T-helper 22 cell (primary cell): ENCODE data around the gene STARD13.

ENCODE experiments used
- DNase-seq: peaks from one replicate; pipeline ENCODE4 v3.0.0-alpha.2; 2020; ENCODE audit warnings: low read depth

STARD13 gene

DNA sequence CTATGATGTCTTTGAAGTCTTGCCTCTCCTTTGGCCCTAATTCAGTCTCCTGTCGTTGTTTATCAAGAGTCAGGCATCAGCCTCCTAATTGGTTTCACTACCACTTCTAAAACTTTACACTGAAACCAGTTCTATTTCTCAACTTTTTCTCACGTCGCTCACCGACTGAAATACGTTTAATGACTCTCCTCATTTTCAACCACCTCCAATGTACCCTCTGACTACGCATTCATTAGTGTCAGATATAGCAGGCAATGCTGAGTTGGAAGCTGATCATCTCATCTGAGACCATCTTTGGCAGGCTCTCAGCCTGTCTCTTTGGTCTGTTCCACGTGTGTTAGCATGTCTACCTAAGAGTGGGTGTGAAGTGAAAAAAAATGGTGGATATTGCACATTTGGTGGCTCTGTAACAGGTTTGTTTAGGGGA, 141.2 kb downstream of the STARD13 start:
- DNase-seq: no peak

DNA sequence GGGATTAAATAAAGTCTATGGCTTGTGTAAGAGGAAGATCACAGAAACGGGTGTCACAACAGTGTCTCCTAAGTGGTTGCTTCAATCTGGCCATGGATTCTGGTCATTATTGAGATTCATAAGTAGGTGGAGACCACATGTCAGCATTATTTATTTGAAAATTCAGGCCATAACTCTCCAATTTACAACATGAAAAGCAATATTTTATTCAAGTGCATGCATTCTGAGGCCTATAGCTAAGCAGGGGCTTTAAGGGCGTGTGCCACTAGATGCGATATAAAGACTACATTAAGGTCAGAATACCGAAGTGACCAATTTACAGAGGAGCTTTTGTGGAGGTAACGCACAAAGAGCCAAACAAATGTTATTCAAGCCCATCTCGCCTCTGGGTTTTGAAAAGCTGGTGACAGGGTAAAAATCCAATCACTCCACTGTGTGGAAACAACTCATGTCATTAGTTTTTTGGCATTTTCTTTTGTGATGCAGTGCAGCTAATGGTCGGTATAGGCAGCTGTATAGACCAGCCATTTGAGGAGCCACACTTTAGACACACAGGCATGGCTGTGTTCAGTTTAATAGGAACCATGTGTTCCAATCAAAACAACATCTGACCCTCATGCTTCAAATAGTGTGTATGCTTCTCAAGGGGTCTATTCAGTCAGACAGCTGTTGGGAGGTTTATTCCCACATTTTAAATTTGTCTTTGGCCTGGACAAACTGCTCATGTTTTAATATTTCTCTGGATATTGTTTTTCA, 145.6 kb downstream of the STARD13 start:
- no peak for DNase-seq

DNA sequence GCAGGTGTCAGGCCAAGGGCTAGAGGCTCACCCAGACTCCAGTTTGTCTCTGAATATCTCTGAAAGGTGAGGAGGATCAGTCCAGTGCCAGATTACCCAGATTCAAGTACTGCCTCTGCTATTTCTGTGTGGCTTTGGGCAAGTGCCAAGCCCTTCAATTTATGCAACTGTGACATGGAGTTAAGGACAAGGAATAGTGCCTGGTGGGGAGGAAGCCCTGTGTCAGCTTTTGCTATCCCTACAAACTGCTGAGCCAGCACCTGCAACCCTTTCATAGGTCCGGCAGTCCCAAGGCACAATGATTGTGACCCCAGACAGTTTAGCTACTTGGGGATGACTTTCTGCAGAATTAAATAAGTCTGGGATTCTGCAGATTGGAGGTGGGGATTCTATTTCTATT, 146.4 kb downstream of the STARD13 start:
- DNase-seq: no peak

DNA sequence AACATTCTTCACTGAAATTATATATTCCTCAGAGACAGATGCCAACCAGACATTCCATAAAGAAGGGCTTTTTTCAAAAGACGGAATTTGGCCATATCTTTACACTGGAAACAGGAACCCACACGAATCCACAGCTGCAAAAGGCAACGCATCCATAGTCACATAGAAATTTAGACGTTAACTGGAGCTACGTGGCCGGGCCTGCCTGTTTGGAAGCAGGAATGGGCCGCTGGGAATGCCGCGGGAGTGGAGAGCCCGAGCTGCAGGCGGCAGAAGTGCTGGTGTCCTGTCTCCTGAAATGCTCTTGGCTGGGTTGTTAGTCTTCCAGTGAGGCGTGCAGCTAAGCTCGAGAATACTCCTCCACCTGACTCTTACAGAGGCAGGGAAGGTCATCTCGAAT, 147.1 kb downstream of the STARD13 start:
- DNase-seq: no peak

DNA sequence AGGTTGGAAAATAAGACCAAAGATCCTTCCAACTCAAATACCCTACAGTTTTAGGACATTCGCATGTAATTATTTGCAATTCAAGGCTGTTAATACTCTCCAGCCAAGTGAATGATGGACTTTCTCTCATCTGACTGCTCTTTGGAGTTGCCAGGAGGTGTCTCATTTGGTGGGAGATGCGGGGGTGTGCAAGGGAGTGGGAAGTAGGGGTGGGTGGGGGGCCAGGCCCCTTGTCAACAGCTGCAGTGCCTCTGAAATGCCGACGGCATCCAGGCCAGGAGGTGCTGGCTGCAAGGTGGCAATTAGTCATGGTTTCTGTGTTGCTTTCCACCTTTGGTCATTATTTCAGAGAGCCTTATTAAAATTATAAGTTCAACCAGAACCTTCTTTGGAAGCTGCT, 147.8 kb downstream of the STARD13 start:
- DNase-seq: no peak

DNA sequence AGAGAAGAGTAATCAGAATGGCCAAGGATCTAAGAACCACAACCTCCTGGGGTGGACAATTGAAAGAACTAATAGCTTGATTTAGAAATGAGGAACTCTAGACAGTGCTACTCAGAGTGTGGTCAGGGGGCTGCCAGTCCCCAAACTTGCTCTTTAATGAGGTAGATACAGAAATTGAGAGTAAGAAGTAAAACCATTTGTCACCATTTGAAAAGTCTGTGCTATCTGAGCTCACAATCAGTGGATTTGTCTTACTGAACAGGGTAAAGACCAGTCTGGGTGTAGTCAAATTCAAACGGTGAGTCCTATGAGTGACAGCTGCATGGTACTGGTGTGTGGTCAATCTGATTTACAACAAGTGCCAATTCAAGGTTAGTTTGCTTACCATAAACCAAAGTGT, 150.5 kb downstream of the STARD13 start:
- DNase-seq: no peak

DNA sequence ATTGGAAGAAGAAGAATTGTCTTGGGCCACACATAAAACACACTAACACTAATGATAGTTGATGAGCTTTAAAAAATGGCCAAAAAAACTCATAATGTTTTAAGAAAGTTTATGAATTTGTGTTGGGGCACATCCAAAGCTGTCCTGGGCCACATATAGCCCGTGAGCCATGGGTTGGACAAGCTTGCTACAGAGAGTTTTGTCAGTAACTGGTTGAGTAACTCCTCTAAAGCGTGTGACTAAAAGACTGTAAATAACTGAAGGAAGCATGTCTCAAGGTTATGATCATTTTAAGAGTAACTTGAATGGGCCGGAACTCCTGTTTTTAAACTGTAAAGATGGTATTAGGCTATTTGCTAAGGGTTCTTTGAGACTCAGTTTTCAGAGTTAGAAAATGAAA, 151.3 kb downstream of the STARD13 start:
- no peak for DNase-seq

DNA sequence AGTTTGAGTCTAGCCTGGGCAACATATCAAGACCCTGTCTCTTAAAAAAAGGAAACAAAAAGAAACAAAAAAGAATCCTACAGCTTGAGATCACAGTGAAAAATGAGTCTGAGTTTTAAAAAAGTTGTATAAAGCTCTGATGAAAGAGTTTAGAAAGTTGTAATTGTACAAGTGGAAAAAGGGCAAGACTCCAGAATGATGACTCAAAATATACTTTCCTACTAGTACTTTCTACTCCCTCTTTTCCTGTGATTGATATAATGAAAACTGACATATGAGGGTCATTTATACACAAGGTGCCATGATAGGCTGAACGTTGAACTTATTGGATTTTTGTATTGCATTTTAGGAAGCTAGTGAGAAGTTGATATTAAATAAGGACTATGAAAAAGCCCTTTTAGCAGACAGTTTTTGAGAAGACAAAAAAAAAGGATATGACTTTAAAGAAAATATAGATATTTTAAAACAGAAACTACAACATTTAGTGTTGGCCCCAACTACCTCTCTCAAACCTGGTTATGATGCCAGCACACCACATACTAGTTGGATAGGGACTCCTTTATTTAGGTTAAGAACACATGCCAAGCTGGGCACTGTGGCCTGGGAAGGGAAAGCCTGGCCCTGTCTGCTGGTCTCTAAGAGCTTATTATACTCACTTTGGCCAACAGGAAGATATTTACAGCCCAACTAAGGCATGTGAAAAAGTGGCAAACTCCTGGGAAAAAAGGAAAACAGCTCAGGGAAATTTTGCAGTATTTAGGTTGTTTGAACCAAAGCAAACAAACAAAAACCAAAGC, 152.7 kb downstream of the STARD13 start:
- DNase-seq: no peak

DNA sequence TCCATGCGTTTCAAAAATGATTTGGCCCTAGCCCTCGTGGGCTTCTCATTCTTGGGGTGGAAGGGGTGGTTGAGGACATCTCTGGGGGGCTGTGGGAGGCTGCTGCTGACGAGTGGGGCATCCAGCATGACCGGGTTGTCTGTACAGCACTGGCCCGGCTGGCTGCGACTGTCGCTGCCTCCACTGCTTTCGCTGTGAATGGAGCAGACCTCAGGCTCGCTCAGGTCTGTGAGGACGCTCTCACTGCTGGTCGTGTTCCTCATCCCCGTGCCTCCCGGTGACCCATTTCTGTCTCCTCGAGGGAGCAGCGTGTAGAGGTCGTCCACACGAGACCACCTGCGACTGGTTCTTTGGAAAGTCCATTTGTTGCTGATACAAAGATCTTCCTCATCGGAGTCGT, 155.7 kb downstream of the STARD13 start:
- DNase-seq: no peak

DNA sequence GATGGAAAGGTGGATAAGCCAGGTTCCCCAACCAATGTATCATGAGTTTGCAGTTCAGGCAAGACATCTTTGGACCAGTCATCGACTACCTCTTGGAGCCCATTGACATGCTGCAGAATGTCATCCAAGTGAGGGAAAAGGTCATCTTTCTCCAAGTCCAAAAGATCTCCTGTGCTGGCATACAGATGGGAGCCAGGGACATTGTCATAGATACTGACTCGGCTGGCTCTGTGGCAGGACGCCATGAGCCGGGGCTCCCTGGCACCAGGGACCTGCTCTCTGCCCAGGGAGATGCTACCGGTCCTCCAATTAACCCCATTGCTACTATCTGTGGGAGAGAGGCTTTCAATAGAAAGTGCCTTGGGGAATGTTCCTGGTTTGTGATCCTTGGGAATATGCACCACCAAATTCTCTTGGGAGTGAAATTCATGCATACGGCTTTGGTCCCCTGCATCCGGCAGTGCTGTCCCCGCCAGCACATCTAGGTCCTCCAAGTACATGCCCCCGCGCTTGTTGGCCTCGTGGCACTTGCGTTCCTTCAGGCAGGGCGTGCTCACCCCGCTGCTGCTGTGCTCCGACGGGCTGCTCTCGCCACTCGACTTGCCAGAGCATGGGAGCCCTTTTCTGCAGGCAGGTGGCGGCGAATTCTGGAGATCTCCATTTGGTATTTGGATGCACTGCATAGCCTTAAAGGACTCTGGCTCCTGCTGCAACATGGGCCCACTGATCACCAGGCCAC, 156.3 kb downstream of the STARD13 start:
- no peak for DNase-seq

DNA sequence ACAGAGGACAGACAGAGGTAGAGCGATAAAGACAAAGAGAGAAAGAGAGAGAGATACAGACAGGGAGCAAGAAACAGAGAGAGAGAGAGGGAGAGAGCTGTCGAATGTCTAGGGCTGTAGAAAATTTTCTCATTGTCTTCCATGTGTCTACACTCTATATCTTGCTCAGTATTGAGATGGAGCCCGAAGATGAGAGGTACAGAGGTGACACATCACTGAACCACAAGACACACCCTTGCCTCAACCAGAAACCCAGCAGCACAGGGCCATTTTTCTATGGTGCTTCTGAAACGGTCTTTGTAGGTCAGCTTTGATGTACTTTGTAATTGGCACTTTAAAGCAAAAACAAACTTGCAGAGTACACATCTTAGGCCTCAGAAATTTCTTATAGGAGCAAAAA, 157.4 kb downstream of the STARD13 start:
- no peak for DNase-seq

DNA sequence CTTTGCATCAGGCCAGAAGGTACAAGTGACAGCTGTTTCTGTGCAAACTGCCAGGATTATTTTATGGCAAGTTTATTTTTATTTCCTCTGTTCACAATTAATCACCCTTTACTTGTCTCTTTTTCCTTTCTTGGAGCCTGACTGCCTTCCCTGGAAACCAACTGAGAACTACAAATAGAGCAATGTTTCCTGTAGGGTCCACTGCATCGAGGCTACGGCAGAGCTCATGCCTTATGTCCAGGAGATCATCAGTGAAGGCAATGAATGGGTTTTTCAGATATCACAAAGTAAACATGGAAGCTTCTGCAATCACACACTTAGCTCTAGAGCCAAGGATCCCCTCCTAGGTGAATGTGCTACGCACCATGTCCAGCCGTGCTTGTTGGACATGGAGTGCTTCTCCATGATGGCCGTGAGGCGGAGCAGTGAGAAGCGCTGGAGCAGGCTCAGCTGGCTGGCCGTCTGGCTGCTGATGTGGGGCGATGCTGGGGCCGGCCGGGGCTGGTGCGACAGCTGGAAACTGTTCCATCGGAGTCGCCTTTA, 158.5 kb downstream of the STARD13 start:
- no peak for DNase-seq

DNA sequence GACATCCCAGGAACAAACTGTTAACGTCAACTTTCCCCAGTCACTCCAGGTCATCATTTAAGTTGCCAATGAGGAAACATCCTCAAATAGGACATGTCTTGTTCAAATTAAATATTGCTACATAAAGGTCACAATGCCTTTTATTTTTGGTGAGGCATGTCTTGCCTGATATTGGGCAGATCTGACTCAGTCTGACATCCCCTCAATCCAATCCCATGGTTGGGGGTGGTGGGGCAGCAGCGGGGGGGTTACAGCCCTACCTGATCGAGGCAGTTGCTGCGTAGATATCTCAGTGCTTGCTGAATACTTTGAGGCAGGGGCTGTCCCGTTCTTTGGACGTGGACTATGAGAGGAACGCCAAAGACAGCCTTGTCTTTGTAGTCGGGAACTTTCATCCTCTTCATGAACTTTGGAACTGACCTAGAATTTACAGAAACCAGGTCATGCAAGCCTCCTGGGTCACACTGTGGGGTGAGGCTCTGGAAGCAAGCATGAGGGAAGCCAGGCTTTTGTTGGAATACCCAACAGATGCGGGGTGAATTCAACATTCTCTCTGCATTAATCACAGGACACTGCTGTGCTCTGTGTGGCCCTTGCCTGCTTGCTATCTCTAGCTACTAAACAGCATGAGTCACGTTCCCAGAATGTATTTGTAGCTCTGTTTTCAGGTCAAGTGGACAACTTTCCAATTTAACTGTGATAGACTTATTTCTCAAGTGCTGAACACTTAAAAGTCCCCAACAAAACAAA, 159.6 kb downstream of the STARD13 start:
- no peak for DNase-seq

DNA sequence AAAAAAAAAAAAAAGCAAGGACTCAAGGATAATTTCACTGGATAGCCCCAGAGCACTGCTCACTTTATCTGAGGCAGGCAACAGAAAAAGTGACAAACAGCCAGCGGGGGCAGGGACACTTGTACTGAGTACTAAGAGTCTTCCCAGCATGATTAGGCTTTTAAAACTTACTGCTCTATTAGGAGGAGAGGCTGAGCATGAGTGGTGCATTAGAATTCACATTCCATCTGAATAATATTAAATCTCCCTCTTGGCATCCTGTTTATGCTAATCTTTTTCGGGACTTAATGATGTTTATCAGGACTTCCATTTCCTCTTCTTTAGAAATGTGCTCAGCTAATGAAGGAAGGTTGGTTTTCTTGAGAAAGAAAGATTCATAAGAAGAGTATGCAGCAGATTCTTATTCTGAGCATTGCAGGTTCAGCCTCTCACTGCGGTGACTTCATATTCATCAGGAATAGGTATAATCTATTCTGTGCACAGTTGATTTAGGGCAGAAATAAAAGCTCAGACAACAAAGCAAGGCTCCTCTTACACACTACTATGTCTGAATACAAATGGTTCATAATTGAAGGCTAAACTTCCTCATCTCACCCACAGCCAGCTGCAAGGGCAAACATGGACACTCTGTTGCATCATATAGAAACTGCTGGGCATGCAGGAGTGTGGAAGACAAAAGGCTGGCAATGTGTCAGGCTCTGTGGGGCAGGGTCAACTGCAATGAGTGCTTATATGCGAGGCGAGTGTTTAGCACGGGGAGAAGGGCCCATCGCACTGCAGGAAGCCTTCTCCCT, 162.3 kb downstream of the STARD13 start:
- no peak for DNase-seq

DNA sequence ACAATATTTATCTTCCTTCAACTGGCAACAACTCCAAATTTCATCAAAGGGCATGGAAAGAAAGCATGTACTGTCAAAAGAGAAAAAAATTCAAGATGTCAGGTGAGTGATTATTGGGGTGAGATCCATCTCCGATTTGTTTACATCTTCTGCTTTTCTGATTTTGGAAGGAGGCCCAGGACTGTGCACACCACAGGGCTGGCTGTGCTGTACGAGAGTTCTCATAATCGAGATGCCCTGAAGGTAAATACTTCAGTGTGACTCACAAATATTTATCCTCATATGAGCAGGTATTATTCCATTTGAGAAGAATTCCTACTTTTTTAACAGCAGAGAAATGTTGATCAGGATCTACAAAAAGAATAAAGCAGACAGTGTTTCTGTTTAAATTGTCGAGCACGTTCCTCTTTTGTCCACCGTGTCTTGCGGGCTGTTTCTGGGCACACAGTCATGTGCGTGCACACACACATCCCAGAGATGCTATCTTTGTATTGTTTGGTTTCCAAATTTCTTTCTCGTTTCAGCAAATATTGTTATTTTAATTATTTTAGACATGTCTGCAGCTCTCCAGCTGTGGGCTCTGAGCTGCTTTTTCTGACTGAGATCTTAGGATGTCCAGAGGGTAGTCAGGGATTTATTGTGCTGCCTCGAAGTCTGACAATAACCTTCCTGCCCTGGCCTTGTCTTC, 165.6 kb downstream of the STARD13 start:
- DNase-seq: no peak

DNA sequence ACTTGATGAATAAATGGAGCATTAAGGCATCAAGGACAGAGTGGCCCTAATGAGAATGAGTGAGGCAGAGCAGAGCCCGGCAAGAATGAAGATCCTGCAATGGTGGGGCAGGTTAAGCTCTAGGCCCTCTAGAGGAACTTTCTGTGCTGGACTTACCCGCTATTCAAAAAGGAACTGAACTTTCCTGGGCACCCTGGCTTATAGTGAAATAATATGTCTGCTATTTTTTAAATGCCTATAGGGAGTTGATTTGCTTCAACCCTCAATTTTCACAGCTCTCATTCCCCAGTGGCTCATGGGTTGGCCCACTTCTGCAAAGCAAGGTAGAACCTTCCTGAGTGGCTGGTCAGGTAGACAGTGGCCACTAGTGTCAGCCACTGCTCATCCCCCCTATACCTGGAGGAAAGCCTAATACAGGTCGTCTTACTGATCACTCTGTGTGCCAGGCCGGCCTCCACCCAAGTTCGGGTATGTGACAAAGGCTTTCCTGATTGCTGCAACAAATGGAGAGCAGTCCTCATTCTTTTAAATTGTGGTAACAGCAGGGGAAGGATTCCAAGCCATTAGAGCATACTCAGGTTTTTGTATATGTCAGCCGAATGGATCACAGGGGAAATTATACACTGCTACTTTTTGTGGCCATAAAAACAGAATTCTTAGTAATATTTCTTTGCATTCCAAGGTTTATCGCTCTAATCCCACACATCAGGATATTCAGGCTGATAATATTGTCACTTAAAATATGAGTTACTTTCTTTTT, 166.4 kb downstream of the STARD13 start:
- no peak for DNase-seq

DNA sequence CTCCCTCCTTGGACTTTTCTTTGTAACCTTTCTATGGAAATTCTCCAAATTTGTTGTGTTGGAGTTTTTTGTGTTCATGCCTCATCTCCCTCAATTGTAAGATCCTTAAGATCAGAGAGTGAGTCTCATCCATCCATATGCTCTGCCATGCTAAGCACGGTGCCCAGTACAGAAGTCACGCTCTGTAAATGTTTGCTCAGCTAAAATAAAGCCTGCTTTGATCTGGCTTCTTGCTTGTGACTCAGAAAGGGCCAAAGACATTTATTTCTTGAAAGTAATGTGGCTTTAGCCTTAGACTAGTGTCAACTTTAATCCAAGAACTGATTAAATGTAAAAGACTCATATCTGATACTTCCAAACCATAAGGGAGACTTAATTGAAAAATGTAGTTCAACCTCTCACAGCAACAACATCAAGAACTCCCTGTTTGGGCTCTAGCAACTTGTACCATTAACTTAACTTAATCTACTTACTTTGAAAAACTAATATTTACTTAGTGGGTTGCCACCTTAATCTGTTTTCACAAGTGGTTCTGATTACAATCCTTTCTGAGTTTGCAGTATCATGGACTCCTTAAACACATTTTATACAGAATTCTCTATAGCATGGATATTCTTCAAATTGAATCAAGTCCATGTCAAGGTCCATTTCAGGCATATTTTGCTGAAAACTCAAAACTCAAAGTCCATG, 169.1 kb downstream of the STARD13 start:
- DNase-seq: no peak

DNA sequence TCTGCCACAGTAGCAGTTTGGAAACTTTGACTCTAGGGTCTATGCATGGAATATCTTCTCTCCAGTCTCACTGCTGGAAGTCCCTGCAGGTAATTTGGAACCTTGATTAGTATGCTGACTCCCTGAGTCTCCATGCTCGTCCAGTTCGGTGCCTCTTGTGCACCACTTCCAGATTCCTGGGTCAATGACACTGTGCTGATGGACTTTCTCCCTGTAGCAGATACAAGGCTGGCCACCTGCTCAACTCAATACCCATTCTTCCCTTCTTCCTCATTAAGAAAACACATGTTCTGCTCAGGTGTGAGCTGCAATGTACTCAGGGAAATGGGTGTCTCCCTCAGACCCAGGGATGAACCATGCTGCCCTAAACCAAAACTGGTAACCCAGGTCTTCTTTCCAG, 170.3 kb downstream of the STARD13 start:
- DNase-seq: no peak

DNA sequence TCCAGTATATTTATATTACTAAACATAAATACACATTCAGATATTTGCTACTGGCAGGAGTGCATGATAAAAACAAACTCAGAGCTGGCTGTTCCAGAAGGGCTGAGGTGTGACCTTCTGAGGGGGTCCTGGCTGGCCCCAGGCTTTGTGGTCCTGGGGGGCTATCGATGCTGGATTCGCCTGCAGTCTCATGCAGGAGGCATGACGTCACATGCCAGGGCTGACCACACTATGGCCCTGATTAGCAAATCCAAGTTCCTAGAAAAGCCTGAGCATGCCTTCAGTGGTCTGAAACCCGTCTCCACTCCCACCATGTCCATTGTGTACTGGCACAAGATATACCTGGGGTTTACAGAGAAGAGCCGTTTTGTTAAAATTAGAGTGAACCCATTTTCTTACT, 171.4 kb downstream of the STARD13 start:
- no peak for DNase-seq
